ENCODE results near the gene ZFYVE28. TPM values are rescaled to one million over a fixed set of nuclear protein-coding genes. Genes with fewer than 3 reads are reported as not detected.

The ZFYVE28 gene
- total and polyA plus RNA-seq, 2 of the 8 experiments (the other 6 are each of a cell fraction or from before 2014, with no cell fraction given): 1.7 to 4.9 TPM

DNA sequence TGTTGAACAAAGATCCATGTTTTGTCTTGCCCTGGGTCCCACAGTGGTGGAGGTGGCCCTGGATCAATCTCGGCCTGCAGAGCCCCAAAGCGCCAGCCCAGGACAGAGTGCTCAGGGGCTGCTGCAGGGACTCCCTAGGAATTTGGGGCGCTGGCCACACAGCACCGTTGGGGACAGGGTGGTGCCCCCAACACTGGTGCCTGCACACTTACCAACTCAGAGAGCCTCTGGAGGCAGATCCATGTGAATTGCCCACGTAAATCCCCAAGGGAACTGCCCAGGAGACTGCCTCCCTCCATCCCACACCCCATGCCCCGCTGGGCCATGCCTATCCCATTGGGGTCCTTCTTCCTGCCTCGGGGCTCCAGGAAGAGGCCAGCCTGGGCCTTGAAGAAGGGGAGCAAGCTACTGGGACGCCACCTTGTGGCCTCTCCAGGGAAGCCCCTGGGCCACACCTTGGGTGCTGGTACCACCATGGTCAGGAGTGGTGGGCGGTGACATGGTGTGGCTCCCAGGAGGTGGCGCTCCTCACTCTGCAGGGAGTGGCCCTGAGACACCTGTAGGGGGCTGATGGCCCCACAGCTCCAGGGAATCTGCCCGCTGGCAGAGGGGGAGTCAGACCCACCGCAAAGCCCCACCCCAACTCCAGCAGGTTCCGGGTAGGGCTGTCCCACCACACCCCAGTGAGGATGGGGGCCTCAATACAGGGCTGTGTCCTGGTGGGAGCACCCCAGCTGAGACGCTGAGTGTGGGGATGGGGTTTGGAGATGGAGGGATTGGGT, 23.1 kb upstream of the ZFYVE28 start:
- H2AFZ ChIP-seq (ENCODE audit: low read length): 0 out of 2 replicates have a peak overlapping the region, but pooled peaks have one; percentile 73
- H3K4me2 ChIP-seq (ENCODE audit: insufficient read depth in 1 of 2, low read depth in 2 of 2, low read length in 2 of 2): no peak overlapping the region
- no peaks in the 10 kb centered on the region for H3K36me3 ChIP-seq (ENCODE audit: control insufficient read depth in 2 of 4, insufficient read depth in 4 of 4, low read length in 3 of 4)
- no peak overlapping the region for H2BK5ac ChIP-seq (ENCODE audit: low read depth, low read length)
- DNase-seq (ENCODE audit: low read depth in 1 of 2, low spot score in 2 of 2) (peak; percentile 86 to 91), FAIRE-seq (no peak)
- no peaks in the 10 kb centered on the region for H3K79me2 ChIP-seq (ENCODE audit: control insufficient read depth in 1 of 2, insufficient read depth in 2 of 2, low read length in 2 of 2)
- WGBS, 2 experiments (ENCODE audit: extremely low coverage in 1 of 2, insufficient coverage in 1 of 2, insufficient read length in 1 of 2, insufficient replicate concordance in 2 of 2, low coverage in 1 of 2, low lambda C conversion rate in 2 of 2, missing lambda C conversion rate in 1 of 2): 68% methylated on average over 14 of the region's 14 CpGs; no CpG with 5 or more reads in 1 of the 2 experiments
- no peaks in the 10 kb centered on the region for H3K79me1 ChIP-seq (ENCODE audit: low read depth, low read length)
- ChIA-PET POLR2A (ENCODE audit: partially characterized antibody) (interaction anchor here (0.6 to 1.9 kb wide), 3 partner anchors 28 to 199 kb away, joined by 4 to 7 read pairs (median 5); partner anchors contain the start of genes HAUS3, POLN and RNF4), CTCF (ENCODE audit: partially characterized antibody) (interaction anchor here (0.6 to 6.2 kb wide), 38 partner anchors 8 to 1033 kb away, joined by 3 to 53 read pairs (median 5); partner anchors contain the start of genes CFAP99, RNF4 and ZFYVE28)
- no peak overlapping the region for H2BK12ac ChIP-seq (ENCODE audit: low read depth, low read length)
- H3K23me2 ChIP-seq (ENCODE audit: low read depth, low read length): peaks cover 1% of the 10 kb centered on the region; the same call in 1 of the 2 replicates
- no peak overlapping the region for H3K18ac ChIP-seq (ENCODE audit: extremely low read depth, low read length)
- no peak overlapping the region for H3K23ac ChIP-seq (ENCODE audit: insufficient read length)
- H3K27ac ChIP-seq (ENCODE audit: low read depth, low read length): no peak overlapping the region
- H4K8ac ChIP-seq (ENCODE audit: extremely low read depth, insufficient read depth, low read length): peak overlapping the region; percentile 88
- peaks cover 0 to under 1% of the 10 kb centered on the region in 2 experiments for H4K20me1 ChIP-seq (replicated peaks in 1 of 2; ENCODE audit: control insufficient read depth in 1 of 2, insufficient read depth in 2 of 2, low read length in 2 of 2)
- no peak overlapping the region for H3K56ac ChIP-seq (replicated peaks; ENCODE audit: insufficient read length, low read depth, low read length)
- H3K9me3 ChIP-seq (ENCODE audit: insufficient read depth in 2 of 2, low read depth in 1 of 2, low read length in 1 of 2): no peaks in the 10 kb centered on the region
- H4K5ac ChIP-seq (ENCODE audit: insufficient read length, low read depth, low read length): no peak overlapping the region
- H2BK15ac ChIP-seq (ENCODE audit: low read length): peak overlapping the region; percentile 61; the same call in 1 of the 2 replicates
- H2AK5ac ChIP-seq (ENCODE audit: low read depth, low read length): no peak overlapping the region
- no peak overlapping the region for H3K9ac ChIP-seq (replicated peaks in 1 of 4; ENCODE audit: extremely low read depth in 1 of 4, low read depth in 3 of 4, low read length in 3 of 4)
- H3K4ac ChIP-seq (replicated peaks; ENCODE audit: insufficient read length, low read depth, low read length): no peak overlapping the region
- no peak overlapping the region for H3K4me3 ChIP-seq (ENCODE audit: extremely low read depth in 1 of 4, insufficient read depth in 2 of 4, low read depth in 3 of 4, low read length in 4 of 4)
- no peaks in the 10 kb centered on the region; a peak in 3 of 7 replicates for H3K4me1 ChIP-seq (replicated peaks in 1 of 4; ENCODE audit: control insufficient read depth in 3 of 4, insufficient read depth in 4 of 4, low read length in 3 of 4)
- no peak overlapping the region for H3K14ac ChIP-seq (ENCODE audit: insufficient read length)
- no peaks in the 10 kb centered on the region for H3K27me3 ChIP-seq (replicated peaks in 1 of 4; ENCODE audit: control insufficient read depth in 3 of 4, extremely low read depth in 1 of 4, insufficient read depth in 3 of 4, low read length in 3 of 4)
- H2BK120ac ChIP-seq (replicated peaks; ENCODE audit: low read depth, low read length): no peak overlapping the region
- H2BK20ac ChIP-seq (ENCODE audit: low read length): peak overlapping the region; percentile 80; the same call in 1 of the 2 replicates
- H4K91ac ChIP-seq (replicated peaks; ENCODE audit: insufficient read length, low read length): peak overlapping the region; percentile 5
- TF ChIP-seq CHD2 (IDR thresholded peaks at IDR 0.05; ENCODE audit: low read length) (no peak), KDM1A (IDR thresholded peaks at IDR 0.05; ENCODE audit: borderline replicate concordance, low read length) (0 out of 2 replicates have a peak, but pooled peaks have one; percentile 42), RAD21 (IDR thresholded peaks at IDR 0.05 in 1 of 2, conservative IDR thresholded peaks at IDR 0.05 in 1 of 2; ENCODE audit: low read depth in 2 of 2, low read length in 2 of 2) (peak; percentile 83 to 90), TAF7 (optimal IDR thresholded peaks at IDR 0.05; ENCODE audit: borderline replicate concordance, low read depth, low read length) (peak; percentile 68), RXRA (IDR thresholded peaks at IDR 0.05; ENCODE audit: insufficient read depth, low read depth, low read length) (0 out of 2 replicates have a peak, but pooled peaks have one; percentile 10), EGR1 (IDR thresholded peaks at IDR 0.05; ENCODE audit: borderline replicate concordance, low read depth, low read length) (peak; percentile 69; the same call in 1 of the 2 replicates)
- TF ChIP-seq, protein P1, sequence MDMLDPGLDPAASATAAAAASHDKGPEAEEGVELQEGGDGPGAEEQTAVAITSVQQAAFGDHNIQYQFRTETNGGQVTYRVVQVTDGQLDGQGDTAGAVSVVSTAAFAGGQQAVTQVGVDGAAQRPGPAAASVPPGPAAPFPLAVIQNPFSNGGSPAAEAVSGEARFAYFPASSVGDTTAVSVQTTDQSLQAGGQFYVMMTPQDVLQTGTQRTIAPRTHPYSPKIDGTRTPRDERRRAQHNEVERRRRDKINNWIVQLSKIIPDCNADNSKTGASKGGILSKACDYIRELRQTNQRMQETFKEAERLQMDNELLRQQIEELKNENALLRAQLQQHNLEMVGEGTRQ (IDR thresholded peaks at IDR 0.05; ENCODE audit: low read length): no peak
- TF ChIP-seq, protein P2, sequence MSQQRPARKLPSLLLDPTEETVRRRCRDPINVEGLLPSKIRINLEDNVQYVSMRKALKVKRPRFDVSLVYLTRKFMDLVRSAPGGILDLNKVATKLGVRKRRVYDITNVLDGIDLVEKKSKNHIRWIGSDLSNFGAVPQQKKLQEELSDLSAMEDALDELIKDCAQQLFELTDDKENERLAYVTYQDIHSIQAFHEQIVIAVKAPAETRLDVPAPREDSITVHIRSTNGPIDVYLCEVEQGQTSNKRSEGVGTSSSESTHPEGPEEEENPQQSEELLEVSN (IDR thresholded peaks at IDR 0.05): 0 out of 2 replicates have a peak, but pooled peaks have one; percentile 11

Data from H1 (cell line).